ENCODE measurements around the gene PLA2G2F. TPM values are rescaled to one million over a fixed set of nuclear protein-coding genes. Genes with fewer than 3 reads are reported as not detected.

PLA2G2F gene
- total and polyA plus RNA-seq, 8 donors: 0.18 to 6.4 TPM; not detected in 6

DNA sequence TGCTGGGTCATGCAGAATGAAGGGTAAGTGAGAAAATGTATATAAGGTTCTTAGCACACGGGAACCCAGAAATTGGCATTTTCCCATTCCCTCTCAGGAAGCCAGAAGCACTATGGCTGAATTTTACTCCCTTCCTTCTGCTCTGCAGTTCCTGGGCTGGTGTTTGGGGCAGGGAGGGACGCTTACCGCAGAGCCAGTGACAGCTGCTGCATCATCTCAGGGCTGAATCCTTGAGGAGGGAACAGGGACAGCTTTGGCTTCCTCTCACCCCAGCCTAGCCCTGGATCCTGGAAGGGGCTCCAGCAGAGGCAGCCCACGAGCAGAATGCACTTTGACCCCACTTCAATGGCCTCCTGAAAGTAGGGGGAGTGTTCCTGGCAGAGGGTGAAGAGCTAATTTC is 31.8 kb upstream of the PLA2G2F start:
- 55 to 68% (median 60%) methylated on average over 4 of the region's 4 CpGs for WGBS, 5 donors

DNA sequence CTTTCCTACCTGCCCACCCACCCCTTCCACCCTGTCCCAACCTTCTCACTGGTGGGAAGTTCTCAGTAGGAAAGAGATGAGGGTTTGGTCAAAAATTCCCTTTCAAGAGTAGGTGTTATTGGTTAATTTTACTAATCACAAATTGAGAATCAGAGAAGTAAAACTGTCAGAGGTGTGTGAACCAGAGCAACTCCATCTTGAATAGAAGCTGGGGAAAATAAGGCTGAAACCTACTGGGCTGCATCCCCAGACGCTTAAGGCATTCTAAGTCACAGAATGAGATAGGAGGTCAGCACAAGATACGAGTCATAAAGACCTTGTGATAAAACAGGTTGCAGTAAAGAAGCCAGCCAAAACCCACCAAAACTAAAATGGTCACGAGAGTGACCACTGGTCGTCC is 31.3 kb upstream of the PLA2G2F start:
- no peaks in the 10 kb centered on the region for H3K4me1 ChIP-seq
- no peak for TF ChIP-seq POLR2A (IDR thresholded peaks at IDR 0.05)
- no peak for TF ChIP-seq POLR2AphosphoS5 (IDR thresholded peaks at IDR 0.05)
- TF ChIP-seq EP300 (IDR thresholded peaks at IDR 0.05): no peak
- TF ChIP-seq CTCF (IDR thresholded peaks at IDR 0.05): no peak
- no peak overlapping the region for H3K27ac ChIP-seq
- no peaks in the 10 kb centered on the region for H3K36me3 ChIP-seq
- DNase-seq: no peak
- H3K27me3 ChIP-seq: peaks cover 0 to 13% (median 0%) of the 10 kb centered on the region in 3 donors
- H3K4me3 ChIP-seq: no peak overlapping the region
- intact Hi-C loops (cut with DNase I; ENCODE audit: low total_unique reads): no loop called here
- whole genome bisulfite sequencing, 5 donors: 25 to 56% (median 39%) methylated on average over 4 of the region's 4 CpGs
- no peaks in the 10 kb centered on the region for H3K9me3 ChIP-seq

More for the DNA sequence above, 31.8 kb upstream of the PLA2G2F start:
- TF ChIP-seq POLR2AphosphoS5 (IDR thresholded peaks at IDR 0.05) (no peak), POLR2A (IDR thresholded peaks at IDR 0.05) (no peak), EP300 (IDR thresholded peaks at IDR 0.05) (no peak), CTCF (IDR thresholded peaks at IDR 0.05) (no peak)
- Histone ChIP-seq H3K36me3 (no peaks in the 10 kb centered on the region), H3K4me1 (no peaks in the 10 kb centered on the region), H3K27me3 (peaks cover 0 to 9% (median 0%) of the 10 kb centered on the region in 3 donors), H3K4me3 (no peak overlapping the region), H3K9me3 (no peaks in the 10 kb centered on the region), H3K27ac (no peak overlapping the region)
- DNase-seq: no peak
- intact Hi-C loops (cut with DNase I; ENCODE audit: low total_unique reads): no loop called here

- Histone ChIP-seq H3K4me3 (no peak overlapping the region), H3K27me3 (peaks cover 0 to 21% (median 0%) of the 10 kb centered on the region in 3 donors), H3K27ac (no peak overlapping the region), H3K4me1 (no peaks in the 10 kb centered on the region), H3K36me3 (no peaks in the 10 kb centered on the region), H3K9me3 (no peaks in the 10 kb centered on the region)
- TF ChIP-seq CTCF (IDR thresholded peaks at IDR 0.05) (no peak), POLR2AphosphoS5 (IDR thresholded peaks at IDR 0.05) (no peak), POLR2A (IDR thresholded peaks at IDR 0.05) (no peak), EP300 (IDR thresholded peaks at IDR 0.05) (no peak)
- intact Hi-C loops (cut with DNase I; ENCODE audit: low total_unique reads): no loop called here
- 46 to 57% (median 54%) methylated on average over 5 of the region's 5 CpGs for WGBS, 5 donors
- no peak for DNase-seq
Measured at GRCh38 chr1:20108366-20109123, 30.6 kb upstream of the PLA2G2F start.

DNA sequence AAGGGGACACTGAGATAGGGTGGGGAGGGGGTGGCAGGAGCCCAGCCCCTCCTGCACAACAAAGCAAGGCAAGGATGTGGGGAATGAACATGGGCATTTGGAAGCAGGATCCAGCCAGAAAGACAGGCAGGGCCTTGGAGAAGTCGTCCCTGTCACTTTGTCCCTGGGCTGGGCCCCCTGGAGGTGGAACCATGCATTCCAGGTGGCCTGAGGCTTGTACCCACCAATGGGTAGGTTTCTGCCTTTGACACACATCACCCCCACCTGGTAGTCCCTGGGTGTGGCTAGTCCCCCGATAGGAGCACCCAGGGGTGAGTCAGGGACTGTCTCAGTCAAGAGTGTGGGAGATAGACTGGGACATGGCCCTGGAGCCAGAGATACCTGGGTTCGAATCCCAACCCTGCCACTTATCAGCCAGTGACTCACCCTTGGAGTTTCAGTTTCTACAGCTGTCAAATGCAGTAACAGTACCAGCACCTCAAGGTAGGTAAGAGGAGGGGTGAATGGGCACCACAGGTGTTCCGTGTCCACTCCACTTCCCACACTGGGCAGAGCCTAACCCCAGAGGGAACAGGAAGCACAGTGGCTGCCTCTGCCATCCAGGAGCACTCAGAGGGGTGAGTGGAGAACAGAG is 29.8 kb upstream of the PLA2G2F start:
- H3K27ac ChIP-seq: no peak overlapping the region
- TF ChIP-seq EP300 (IDR thresholded peaks at IDR 0.05) (no peak), POLR2AphosphoS5 (IDR thresholded peaks at IDR 0.05) (no peak), POLR2A (IDR thresholded peaks at IDR 0.05) (no peak), CTCF (IDR thresholded peaks at IDR 0.05) (no peak)
- H3K9me3 ChIP-seq: no peaks in the 10 kb centered on the region
- no peaks in the 10 kb centered on the region for H3K36me3 ChIP-seq
- DNase-seq: no peak
- intact Hi-C loops (cut with DNase I; ENCODE audit: low total_unique reads): no loop called here
- no peak overlapping the region for H3K4me3 ChIP-seq
- H3K27me3 ChIP-seq: peaks cover 0 to 29% (median 0%) of the 10 kb centered on the region in 3 donors
- H3K4me1 ChIP-seq: no peaks in the 10 kb centered on the region
- 22 to 59% (median 53%) methylated on average over 1 to 4 of the region's 4 CpGs for WGBS, 5 donors

Data from stomach (tissue), 9 donors.